CD4-positive, alpha-beta T cell (primary cell): ENCODE measurements around the gene SLCO2B1. TPM values are rescaled to one million over a fixed set of nuclear protein-coding genes. Genes with fewer than 3 reads are reported as not detected.

Experiments
- ATAC-seq: fragments of 200-7000 bp; cut with Tn5 transposase; one replicate; pipeline ENCODE4 v1.10.0; 2022; ENCODE audit warnings: mild to moderate bottlenecking; ENCODE audit not compliant: poor library complexity
- CTCF ChIA-PET: fragments of 350-600 bp; sonication (Branson Sonifier 250); formaldehyde crosslinking; loops from one replicate; lab custom pipeline; 2021; ENCODE audit warnings: antibody characterized with exemption, inconsistent platforms; lab: Charles Lee
- POLR2A ChIA-PET: fragments of 350-600 bp; sonication (Branson Sonifier 250); formaldehyde crosslinking; loops from one replicate; lab custom pipeline; 2021; ENCODE audit warnings: antibody characterized with exemption, inconsistent platforms; lab: Charles Lee
- DNase-seq, 14 experiments: peaks; one replicate each; pipeline ENCODE4 v3.0.0-alpha.2; 2013 to 2020; ENCODE audit warnings: mixed read lengths in 2 of 14
- H3K27ac ChIP-seq, 2 donors: one replicate each; pipeline versions ENCODE4 v1.5.1 to v1.7.0; 2013; ENCODE audit warnings: low read length in 2 of 2, low read depth in 1 of 2, mild to moderate bottlenecking in 1 of 2
- H3K27me3 ChIP-seq, 2 experiments: 1 replicate in 1 of 2; 2 replicates in 1 of 2; pipeline versions ENCODE4 v1.6.1 to v1.7.0; 2013; ENCODE audit warnings: low read length in 2 of 2, control low read depth in 1 of 2, mild to moderate bottlenecking in 1 of 2, moderate library complexity in 1 of 2; ENCODE audit not compliant: insufficient read depth in 2 of 2, control insufficient read depth in 1 of 2
- H3K36me3 ChIP-seq: one replicate; pipeline ENCODE4 v1.6.1; 2013; ENCODE audit warnings: low read length, control low read depth; ENCODE audit not compliant: insufficient read depth
- H3K4me1 ChIP-seq: one replicate; pipeline ENCODE4 v1.6.1; 2013; ENCODE audit warnings: low read length, control low read depth; ENCODE audit not compliant: insufficient read depth
- H3K4me3 ChIP-seq: one replicate; pipeline ENCODE4 v1.5.1; 2013; ENCODE audit warnings: mild to moderate bottlenecking, low read length, moderate library complexity
- H3K9me3 ChIP-seq, 2 experiments: 1 replicate in 1 of 2; 2 replicates in 1 of 2; pipeline versions ENCODE4 v1.6.1 to v1.7.0; 2013; ENCODE audit warnings: low read length in 2 of 2, mild to moderate bottlenecking in 2 of 2, control low read depth in 1 of 2, moderate library complexity in 1 of 2; ENCODE audit not compliant: control insufficient read depth in 1 of 2, insufficient read depth in 1 of 2
- H3K27ac Mint-ChIP-seq: one replicate; pipeline ENCODE4 v1.8.0; 2020; ENCODE audit warnings: mixed read lengths
- H3K27me3 Mint-ChIP-seq: one replicate; pipeline ENCODE4 v1.8.0; 2021; ENCODE audit warnings: mixed read lengths
- H3K36me3 Mint-ChIP-seq: one replicate; pipeline ENCODE4 v1.8.0; 2021; ENCODE audit warnings: low read depth, mixed read lengths
- H3K4me1 Mint-ChIP-seq: one replicate; pipeline ENCODE4 v1.8.0; 2021; ENCODE audit warnings: low read depth, mixed read lengths
- H3K4me3 Mint-ChIP-seq: one replicate; pipeline ENCODE4 v1.8.0; 2020; ENCODE audit warnings: mild to moderate bottlenecking, mixed read lengths
- H3K9me3 Mint-ChIP-seq: one replicate; pipeline ENCODE4 v1.8.0; 2020; ENCODE audit warnings: mixed read lengths
- CTCF ChIP-seq: fragments of 200-600 bp; IDR thresholded peaks from one replicate; pipeline ENCODE4 v1.8.0; 2022; ENCODE audit warnings: antibody characterized with exemption, mild to moderate bottlenecking
- intact Hi-C, 2 experiments: fragments of 100-400 bp; cut with DNase I in 1 of 2; cut with micrococcal nuclease in 1 of 2; formaldehyde crosslinking; loops; one replicate each; pipeline versions ENCODE4 v1.15.1 to v1.9.0; 2023 to 2025; cut with DNase I, micrococcal nuclease
- total RNA-seq, 174 experiments: library from RNA in 2 of 174; stranded (reverse) in 2 of 174; gene quantifications; one replicate each; pipeline ENCODE4 v1.2.3 and lab custom pipeline; 2021 to 2026

Gene SLCO2B1
- total RNA-seq, 2 experiments from 2014 or later = not detected

GRCh38 chr11:75145972-75146519, 4.9 kb upstream of the SLCO2B1 start:
- ATAC-seq (no peak), DNase-seq (no peak)
- Mint-ChIP-seq H3K36me3 (no peaks in the 10 kb centered on the region), H3K27ac (no peak overlapping the region), H3K4me1 (peaks cover 36% of the 10 kb centered on the region), H3K27me3 (no peaks in the 10 kb centered on the region), H3K4me3 (no peak overlapping the region), H3K9me3 (no peaks in the 10 kb centered on the region)
- Histone ChIP-seq H3K27ac (no peak overlapping the region), H3K9me3 (no peaks in the 10 kb centered on the region), H3K4me3 (no peak overlapping the region), H3K36me3 (no peaks in the 10 kb centered on the region), H3K27me3 (peaks cover 0 to 4% of the 10 kb centered on the region in 2 experiments), H3K4me1 (peaks cover 26% of the 10 kb centered on the region)
- no peak for TF ChIP-seq CTCF
- POLR2A ChIA-PET = no interaction called here
- intact Hi-C loops = no loop called here
- CTCF ChIA-PET = interaction anchor here (1.4 to 10.2 kb wide), 2 partner anchors 95 to 102 kb away, joined by 4 to 156 read pairs; partner anchors contain the start of gene TPBGL

GRCh38 chr11:75146711-75147110, 4.2 kb upstream of the SLCO2B1 start:
- intact Hi-C loops = no loop called here
- no peaks in the 10 kb centered on the region for H3K36me3 ChIP-seq
- no peak for ATAC-seq
- no peak for TF ChIP-seq CTCF
- no peak for DNase-seq
- H3K27me3 ChIP-seq = peaks cover 0 to 4% of the 10 kb centered on the region in 2 experiments
- H3K4me1 ChIP-seq = peaks cover 24% of the 10 kb centered on the region
- H3K27ac Mint-ChIP-seq = no peak overlapping the region
- H3K27me3 Mint-ChIP-seq = peaks cover 1% of the 10 kb centered on the region
- H3K9me3 Mint-ChIP-seq = no peaks in the 10 kb centered on the region
- H3K9me3 ChIP-seq = no peaks in the 10 kb centered on the region
- H3K4me3 Mint-ChIP-seq = no peak overlapping the region
- CTCF ChIA-PET = interaction anchor here (1.4 to 10.2 kb wide), 2 partner anchors 94 to 101 kb away, joined by 4 to 156 read pairs; partner anchors contain the start of gene TPBGL
- peaks cover 30% of the 10 kb centered on the region for H3K4me1 Mint-ChIP-seq
- no peak overlapping the region for H3K27ac ChIP-seq
- POLR2A ChIA-PET = no interaction called here
- no peak overlapping the region for H3K4me3 ChIP-seq
- H3K36me3 Mint-ChIP-seq = no peaks in the 10 kb centered on the region

- Mint-ChIP-seq H3K27ac (no peak overlapping the region), H3K4me1 (peaks cover 26% of the 10 kb centered on the region), H3K9me3 (no peaks in the 10 kb centered on the region), H3K4me3 (no peak overlapping the region), H3K27me3 (peaks cover 8% of the 10 kb centered on the region), H3K36me3 (no peaks in the 10 kb centered on the region)
- no peak for DNase-seq
- intact Hi-C loops = no loop called here
- POLR2A ChIA-PET = no interaction called here
- CTCF ChIA-PET = no interaction called here
- TF ChIP-seq CTCF = no peak
- H3K9me3 ChIP-seq = no peaks in the 10 kb centered on the region
- peaks cover 0 to 4% of the 10 kb centered on the region in 2 experiments for H3K27me3 ChIP-seq
- peaks cover 21% of the 10 kb centered on the region for H3K4me1 ChIP-seq
- no peak overlapping the region for H3K27ac ChIP-seq
- no peaks in the 10 kb centered on the region for H3K36me3 ChIP-seq
- no peak for ATAC-seq
- H3K4me3 ChIP-seq = no peak overlapping the region
Observed at GRCh38 chr11:75147191-75147874, 3.6 kb upstream of the SLCO2B1 start.
